Endometrium (tissue), 2 donors: ENCODE results near the gene FBXL12.
A peak's percentile ranks its signal among the peaks of the same experiment; 100 is the strongest.
"Not testable (repeated sequence)": the region's sequence is repeated elsewhere in the genome, so short reads cannot be mapped to it uniquely, and the experiment has no call there.

Experiments used
- FAIRE-seq: peaks from 2 replicates; lab custom pipeline; 2012; peaks lifted over from hg19 to GRCh38; lab: Jason Lieb, UNC
- donor health status: control.
- donor health status: control.

The FBXL12 gene, protein sequence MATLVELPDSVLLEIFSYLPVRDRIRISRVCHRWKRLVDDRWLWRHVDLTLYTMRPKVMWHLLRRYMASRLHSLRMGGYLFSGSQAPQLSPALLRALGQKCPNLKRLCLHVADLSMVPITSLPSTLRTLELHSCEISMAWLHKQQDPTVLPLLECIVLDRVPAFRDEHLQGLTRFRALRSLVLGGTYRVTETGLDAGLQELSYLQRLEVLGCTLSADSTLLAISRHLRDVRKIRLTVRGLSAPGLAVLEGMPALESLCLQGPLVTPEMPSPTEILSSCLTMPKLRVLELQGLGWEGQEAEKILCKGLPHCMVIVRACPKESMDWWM

DNA sequence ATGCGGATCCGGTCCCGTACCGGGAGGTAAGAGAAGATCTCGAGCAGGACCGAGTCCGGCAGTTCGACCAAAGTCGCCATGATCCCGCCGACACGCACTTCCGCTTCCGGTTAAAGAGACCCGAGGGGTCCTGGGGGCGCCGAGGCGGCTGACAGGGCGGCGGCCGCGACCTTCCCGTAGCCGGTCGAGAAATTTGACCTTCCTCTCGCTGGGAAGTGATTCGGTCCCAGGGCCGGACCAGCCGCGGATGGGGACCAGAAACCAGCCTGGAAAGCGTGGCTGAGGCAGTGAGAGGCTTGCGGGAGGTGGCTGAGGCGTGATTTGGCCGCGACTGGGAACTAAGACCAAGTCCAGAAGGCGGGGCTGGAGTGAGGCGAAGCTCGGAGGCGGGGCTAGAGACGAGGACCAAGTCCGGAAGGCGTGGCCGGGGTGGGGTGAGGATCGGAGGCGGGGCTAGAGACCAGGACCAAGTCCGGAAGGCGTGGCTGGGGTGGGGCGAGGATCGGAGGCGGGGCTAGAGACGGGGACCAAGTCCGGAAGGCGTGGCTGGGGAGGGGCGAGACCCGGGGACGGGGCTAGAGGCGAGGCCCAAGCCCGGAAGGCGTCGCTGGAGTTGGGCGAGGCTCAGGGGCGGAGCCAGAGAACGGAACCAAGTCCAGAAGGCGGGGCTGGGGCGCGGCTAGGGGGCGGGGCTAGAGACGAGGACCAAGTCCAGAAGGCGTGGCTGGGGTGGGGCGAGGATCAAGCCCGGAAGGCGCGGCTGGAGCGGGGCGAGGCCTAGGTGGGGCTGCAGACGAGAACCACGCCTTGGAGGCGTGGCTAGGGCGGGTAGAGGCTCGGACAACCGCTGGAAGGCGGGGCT is at the start of gene FBXL12:
Gene FBXL12 (minus strand): TSS at position 346 of the 862 bp plus-strand sequence. CDS start 266 bp downstream, at position 80.
- peak; percentile 89 for FAIRE-seq

DNA sequence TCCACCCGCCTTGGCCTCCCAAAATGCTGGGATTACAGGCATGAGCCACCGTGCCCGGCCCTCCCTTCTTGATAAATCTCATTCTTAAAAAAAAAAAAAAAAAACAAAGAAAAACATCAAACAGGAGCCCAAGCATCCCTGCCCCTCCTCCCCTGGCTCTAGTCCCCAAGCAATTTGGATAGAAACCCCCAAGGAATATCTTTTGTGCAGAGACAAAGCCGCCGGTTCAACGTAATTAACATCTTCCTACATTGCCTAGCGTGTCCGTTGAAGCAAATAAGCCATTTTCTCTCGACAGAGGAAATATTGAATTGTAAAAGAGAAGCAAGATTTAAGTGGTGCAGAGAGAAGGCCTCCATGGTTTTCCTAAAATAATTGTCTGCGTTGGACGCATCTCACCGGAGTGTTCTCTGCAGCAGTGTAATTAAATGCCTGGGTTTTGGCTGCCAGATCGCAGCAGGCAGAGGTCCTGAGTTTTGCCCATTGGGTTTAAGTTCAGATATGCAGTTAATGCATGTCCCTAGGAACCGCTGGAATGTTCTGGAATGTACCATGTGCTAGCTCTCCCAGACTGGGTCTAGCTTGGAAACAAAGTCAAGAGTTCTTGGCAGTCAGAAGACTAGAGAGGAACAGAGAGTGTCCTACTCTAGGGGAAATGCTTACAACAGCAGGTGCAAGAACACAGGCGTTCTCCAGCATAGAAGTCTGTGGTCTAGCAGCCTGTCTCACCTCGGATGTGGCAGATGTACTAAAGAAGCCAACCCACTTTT is 47.0 kb upstream of the FBXL12 start:
- no peak for FAIRE-seq

DNA sequence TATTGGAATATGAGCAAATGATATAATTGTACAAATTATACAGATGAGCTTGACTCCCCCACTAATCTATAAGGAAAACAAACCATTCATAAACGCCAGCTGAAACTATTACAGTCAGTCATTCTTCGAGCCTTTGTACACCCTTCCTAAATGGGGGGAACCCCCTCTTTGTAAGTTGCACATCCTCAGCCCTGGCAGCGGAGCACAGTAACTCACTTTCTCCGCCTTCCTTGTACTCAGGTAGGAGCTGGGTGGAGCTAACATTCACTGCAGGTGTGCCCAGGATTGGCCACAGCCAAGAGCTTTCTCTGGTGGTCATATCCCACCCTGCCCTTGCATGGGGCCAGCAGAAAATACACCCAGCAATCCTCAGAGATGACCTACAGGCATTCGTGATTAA is 44.9 kb upstream of the FBXL12 start:
- FAIRE-seq = no peak

DNA sequence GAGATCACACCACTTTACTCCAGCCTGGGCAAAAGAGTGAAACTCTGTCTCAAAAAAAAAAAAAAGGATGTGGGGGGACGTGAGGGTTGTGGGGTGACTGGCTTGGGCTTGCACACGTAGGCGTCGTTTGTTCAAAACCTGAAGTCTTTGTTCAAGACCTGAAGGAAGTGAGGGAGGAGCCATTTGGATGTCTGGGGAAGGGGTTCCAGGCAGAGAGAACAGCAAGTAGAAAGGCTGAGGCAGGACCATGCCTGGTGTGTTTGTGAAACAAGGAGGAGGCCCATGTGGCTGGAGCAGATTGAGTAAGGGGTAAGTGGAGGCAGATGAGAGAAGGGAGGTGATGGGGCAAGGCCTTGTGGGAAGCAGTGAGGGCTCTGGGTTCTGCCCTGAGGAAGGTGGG is 44.1 kb upstream of the FBXL12 start:
- FAIRE-seq = no peak

DNA sequence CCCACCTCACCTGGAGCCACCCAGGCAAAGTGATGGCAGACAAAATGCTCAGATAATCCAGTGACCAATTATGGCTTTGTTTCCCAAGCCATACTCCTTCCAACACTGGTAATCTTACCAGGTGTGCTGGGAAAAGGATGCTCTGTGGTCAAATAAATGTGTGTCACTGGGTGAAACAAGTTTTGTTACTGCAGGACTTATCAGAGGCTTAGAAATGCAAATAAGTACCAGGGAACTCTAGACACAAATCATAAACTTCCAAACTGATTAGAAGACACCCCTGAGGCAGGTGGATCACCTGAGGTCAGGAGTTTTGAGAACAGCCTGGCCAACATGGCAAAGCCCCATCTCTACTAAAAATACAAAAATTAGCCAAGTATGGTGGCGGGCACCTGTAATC is 42.6 kb upstream of the FBXL12 start:
- FAIRE-seq = no peak

DNA sequence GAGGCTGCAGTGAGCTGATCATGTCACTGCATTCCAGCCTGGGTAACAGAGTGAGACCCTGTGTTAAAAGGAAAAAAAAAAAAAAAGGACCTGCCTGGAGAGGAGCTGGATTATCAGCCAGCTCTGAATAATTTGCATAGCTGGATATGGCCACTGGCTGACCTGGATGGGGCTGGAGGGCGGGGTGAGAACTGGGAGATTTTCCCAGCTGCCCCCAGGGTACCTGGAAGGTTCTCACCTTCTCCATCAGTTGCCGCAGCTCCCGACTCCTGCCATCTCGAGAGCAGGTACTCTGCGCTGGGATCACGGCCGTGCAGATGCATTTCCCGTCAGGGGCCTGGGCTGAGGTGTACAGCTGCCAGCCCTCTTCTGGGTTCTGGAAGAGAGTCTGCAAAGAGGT is 41.5 kb upstream of the FBXL12 start:
- no peak for FAIRE-seq

DNA sequence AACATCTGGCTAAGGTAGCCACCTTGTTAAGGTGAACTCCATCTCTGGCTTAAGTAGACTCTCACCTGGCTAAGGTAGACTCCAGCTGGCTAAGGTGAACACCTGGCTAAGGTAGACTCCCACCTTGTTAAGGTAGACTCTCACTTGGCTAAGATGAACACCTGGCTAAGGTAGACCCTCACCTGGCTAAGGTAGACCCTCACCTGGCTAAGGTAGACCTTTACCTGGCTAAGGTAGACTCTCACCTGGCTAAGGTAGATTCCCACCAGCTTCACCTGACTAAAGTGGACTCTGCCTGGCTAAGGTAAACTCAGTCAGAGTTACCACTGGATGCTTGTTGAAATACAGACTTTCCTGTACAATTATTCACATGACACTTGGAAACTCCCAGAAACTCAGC is 39.9 kb upstream of the FBXL12 start:
- no peak for FAIRE-seq

DNA sequence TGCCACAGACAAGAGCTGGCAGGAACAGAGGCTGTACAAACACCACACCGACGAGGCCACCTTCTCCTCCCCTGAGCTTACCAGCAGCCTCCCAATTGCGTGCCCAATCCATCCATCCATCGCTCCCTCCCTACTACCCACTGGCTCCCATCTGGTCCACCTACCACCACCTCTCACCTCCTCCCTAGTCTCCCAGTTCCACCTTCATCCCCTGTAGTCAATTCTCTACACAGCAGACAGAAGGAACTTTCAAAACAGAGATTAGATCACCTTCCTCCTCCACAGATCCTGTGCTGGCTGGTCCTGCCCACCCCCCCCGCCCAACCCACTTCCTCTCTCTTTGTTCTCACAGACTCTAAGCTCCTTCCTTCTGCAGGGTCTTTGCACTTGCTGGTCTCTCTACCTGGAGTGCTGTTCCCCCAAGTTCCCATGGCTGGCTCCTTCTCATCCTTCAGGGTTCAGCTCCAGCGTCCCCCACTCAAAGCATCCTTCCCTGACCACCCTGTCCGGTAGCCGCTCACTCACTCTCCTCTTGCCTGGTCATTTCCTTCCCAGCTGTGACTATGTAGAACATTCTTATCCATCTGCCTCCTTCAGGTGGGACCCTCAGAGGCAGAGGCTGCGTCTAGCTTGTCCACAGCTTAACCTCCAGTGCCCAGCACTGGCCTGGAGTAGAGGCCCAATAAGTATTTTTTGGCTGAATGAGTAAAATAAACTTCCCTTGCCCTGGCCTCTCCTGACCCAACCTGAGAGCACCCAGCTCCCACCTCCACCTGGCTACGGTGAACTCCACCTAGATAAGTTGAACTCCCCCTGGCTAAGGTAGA is 39.3 kb upstream of the FBXL12 start:
- no peak for FAIRE-seq

DNA sequence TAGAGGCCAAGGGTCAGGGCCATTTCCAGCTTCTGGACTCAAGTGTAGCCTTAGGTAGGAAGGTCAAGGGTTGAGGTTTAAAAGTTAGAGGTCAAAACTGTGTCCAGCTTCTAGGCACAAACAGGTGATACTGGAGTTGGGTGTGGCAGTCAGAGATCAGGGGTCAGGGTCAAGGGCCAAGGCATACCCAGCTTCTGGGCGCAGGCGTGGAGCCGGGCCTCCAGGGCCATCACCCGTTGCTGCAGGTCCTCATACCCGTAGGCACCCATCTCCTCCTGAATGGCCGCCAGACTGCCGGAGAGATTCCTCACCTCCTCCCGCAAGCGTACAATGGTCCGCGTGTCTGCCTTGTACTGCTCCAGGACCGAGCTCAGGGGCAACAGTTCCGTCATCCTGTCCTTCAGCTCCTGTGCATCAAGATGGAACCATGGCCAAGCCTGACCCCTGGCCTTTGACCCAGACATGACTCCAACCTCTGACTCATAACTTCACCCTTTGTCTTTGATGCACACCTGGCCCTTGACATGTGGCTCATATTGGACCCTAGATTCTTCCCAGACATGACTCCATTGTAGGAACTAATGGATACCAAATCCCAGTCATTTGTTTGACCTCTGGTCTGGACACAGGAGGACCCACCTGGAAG is 38.3 kb upstream of the FBXL12 start:
- no peak for FAIRE-seq

DNA sequence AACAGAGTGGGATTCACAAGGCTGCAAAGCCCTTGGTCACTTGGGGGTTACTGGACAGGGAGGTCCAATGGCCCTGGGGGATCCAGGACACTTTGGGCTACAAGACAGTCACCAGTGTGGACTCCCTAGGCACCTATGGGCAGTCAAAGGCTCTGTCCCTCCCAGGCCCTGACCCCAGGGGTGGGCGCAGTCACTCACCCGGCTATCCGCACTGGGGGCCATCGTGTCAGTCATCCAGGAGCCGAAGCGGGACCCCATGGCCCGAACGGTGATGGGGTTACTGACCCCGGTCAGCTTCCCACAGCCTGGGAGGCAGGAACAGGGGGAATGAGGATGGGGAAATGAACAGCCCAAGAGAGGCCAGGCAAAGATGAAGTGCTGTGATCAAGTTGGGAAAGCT is 37.7 kb upstream of the FBXL12 start:
- no peak for FAIRE-seq

DNA sequence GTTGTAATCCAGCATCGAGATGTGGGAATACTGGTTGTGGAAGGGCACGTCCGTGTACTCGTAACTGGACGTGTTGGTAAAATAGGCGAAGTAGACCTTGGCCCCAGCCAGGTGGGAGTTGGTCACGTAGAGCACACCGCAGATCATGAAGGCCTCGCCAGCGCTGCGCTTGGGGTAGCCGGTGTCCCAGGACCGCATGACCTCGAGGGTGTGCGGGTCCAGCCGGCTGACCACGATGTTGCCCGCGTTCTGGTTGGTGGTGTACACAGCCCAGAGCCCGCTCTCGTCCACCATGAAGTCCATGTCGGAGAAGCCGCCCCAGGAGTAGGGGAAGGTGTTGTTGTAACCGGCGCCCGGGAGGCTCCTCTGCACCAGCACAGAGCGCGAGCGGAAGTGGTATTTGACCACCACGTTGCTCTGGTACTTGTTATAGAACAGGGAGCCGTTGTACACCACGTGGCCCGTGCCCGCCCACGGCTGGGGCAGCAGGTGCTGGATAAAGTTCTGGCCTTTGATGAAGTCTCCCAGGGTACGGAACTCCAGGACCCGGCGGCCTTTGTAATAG is 35.5 kb upstream of the FBXL12 start:
- FAIRE-seq = no peak

DNA sequence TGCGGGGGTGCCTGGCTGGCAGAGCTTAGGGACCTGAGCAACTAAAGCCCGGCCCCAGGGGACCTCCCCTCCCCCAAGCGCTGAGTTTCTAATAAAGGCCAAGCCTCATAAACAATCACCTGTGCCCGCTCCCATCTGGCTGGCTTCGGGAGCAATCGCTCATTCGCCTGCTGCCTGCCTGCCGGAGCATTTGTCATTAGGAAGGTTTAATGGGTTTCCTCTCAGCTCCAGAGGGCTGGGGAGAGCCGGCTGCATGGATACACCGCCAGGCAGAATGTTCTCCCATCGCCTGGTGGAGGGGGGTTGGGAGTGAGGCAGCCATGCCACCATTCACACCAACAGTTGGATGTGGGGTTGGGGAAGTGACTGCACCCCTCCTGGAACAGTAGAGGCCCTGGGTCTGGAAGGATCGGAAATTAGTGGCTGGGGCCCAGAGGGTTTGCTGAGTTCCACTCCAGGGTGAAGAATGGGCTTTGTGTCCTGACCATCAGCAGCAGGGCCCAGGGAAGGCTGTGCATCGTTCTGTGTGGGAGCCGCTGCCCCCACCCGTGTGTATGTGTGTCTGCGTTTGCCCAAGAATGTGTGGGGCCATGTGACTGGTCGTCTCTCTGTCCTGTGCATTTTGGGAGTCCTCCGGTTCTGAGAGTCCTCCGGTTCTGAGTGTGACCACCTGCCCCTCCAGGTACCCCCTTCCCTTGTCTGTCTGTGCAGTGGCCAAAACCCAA is 31.5 kb upstream of the FBXL12 start:
- no peak for FAIRE-seq

DNA sequence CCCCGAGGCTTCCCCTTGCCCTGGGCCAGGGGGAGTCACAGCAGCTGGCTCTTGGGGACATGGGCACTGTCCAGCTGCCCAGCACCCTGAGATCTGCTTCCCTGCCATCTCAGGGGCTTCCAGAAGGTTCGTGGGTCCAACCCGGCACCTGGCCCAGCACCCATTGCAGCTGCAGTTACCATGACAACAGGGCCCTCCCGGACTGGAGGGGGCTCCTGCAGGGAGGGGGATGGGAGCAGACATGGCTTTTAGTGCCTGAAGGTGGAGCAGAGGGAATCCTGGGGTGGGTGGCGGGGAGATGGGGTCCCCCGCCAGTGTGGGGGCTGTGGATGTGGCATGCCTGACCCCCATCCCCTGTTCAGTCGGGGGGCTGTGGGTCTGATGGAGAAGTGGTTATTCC is 30.9 kb upstream of the FBXL12 start:
- no peak for FAIRE-seq

DNA sequence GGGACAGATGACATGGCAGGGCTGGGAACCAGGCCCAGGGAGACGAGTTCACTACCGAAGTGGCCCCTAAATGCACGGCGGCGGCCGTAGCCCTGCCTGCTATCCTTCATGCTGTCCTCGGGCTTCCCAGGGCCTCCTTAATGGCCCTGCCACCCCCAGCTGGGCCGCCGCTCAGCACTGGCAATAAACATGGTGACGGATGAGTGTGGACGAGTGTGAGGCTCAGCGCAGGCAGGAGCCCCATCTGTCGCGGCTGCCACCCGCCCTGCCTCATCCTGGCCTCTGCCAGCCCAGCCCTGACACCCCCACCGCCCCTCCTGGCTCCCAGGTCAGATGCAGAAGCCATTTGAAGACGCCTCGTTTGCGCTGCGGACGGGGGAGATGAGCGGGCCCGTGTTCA is 29.9 kb upstream of the FBXL12 start:
- FAIRE-seq = no peak

DNA sequence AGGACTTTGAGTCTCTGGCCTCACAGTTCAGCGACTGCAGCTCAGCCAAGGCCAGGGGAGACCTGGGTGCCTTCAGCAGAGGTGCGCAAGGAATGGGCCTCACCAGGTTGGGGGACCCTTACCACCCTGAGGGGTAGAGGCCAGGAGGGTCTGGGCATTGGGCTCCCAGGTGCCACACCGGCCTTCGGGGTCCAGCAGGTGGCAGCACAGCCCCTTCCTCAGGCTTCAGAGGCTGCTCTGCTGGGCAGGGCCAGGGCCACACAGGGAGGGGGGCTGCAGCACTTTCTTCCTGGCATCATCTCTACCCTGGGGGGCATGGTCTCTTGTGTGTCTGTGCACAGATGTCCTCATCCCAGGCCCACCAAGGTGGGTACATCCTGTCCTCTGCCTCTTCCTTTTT is 29.2 kb upstream of the FBXL12 start:
- no peak for FAIRE-seq

DNA sequence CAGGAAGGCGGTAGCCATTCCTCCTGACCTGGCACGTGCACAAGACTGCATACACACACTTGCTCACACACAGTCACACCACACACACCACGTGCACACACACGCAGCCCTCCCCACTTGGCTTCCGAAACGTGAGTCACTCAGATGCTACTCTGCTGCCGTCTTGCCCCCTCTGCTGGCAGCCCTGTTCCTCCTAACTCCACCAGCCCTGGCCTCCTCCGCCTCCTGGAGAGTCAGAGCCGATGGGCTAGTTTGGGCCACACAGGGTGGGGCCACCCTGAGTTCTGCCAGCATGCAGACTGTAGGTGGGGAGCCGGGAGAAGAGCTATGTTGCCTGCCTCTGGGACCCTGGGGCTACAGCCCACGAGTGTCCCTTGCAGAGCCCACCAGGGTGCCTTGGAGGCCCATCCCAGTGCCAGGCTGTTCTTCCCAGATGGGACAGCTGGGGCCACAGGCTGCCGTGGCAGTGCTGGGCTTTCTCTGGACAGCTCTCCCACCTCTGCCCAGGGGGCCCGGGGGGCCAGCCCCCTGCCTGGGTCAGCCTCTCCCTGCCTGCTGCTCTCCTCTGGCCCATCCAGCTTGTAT is 28.3 kb upstream of the FBXL12 start:
- no peak for FAIRE-seq

DNA sequence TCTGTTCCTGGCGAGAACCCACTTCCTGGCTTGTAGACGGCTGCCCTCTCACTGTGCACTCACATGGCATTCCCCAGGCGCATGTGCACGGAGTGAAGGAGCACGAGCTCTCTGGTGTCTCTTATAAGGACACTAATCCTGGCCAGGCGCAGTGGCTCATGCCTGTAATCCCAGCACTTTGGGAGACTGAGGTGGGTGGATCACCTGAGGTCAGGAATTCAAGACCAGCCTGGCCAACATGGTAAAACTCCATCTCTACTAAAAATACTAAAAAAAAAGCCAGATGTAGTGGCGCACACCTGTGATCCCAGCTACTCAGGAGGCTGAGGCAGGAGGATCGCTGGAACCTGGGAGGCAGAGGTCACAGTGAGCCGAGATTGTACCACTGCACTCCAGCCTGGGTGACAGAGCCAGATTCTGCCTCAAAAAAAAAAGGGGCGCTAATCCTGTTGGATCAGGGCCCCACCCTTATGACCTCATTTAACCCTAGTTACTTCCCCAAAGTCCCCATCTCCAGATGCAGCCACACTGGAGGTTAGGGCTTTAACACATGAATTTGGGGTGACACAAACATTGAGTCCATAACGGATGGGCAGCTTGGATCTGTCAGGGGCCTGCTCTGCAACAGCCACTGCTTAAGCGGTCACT is 24.9 kb upstream of the FBXL12 start:
- not testable (repeated sequence) for FAIRE-seq

DNA sequence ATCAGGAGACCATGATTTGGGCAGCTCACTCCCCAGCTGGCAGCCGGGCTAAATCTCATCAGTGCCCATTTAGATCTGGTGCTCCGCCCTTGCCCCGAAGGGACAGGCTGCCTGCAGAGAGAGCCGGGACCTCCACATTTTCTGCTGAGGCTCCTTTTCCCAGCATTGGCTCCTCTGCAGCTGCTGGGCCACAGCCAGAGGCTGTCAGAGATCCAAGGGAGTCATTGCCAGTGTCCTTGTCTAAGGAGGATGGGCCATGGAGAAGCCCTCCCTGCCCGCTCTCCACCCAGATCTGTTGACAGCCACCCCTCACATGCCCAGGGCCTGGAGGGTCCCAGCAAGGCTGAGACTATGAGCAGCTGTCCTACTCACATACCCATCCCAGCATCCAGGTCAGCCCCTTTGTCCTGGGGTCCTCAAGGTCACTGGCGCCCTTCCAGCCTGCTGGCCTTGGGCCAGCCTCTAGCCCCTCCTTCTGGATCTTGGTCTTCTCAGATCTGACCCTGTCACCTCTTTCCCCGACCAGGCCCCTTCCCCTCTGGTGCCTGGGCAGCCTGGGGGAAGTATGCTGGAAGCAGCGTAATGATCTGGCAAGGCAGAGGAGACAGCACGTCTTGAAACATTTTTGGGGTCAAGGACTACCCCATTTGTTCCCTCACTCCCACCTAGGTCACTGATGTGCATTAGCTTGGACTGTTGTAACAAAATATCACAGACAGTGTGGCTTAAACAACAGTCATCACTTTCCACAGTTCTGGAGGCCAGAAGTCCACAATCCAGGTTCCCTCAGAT is 24.2 kb upstream of the FBXL12 start:
- no peak for FAIRE-seq

DNA sequence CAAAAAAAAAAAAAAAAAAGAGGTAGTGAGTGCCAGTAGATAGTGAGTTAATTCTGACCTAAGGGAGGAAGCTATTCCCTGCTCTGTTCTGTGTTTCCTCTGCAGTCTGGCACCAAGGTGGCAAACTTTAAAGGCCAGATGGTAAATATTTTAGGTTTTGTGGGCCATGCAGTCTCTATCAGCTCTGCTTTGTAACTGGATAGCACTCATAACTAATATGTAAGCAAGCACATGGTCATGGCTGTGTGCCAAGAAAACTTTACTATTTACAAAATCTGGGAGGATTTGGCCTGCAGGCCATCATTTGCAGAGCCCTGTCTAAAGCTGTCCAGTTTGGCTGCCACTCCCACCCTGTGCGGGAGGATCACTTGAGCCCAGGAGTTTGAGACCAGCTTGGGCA is 20.5 kb upstream of the FBXL12 start:
- FAIRE-seq = no peak
